ENCODE results near the gene SPRYD7. TPM values are rescaled to one million over a fixed set of nuclear protein-coding genes. Genes with fewer than 3 reads are reported as not detected.

Gene SPRYD7
- total and polyA plus RNA-seq, 2 of the 13 experiments (the other 11 are each of a cell fraction or from before 2014, with no cell fraction given), result 2.7 to 5.9 TPM

DNA sequence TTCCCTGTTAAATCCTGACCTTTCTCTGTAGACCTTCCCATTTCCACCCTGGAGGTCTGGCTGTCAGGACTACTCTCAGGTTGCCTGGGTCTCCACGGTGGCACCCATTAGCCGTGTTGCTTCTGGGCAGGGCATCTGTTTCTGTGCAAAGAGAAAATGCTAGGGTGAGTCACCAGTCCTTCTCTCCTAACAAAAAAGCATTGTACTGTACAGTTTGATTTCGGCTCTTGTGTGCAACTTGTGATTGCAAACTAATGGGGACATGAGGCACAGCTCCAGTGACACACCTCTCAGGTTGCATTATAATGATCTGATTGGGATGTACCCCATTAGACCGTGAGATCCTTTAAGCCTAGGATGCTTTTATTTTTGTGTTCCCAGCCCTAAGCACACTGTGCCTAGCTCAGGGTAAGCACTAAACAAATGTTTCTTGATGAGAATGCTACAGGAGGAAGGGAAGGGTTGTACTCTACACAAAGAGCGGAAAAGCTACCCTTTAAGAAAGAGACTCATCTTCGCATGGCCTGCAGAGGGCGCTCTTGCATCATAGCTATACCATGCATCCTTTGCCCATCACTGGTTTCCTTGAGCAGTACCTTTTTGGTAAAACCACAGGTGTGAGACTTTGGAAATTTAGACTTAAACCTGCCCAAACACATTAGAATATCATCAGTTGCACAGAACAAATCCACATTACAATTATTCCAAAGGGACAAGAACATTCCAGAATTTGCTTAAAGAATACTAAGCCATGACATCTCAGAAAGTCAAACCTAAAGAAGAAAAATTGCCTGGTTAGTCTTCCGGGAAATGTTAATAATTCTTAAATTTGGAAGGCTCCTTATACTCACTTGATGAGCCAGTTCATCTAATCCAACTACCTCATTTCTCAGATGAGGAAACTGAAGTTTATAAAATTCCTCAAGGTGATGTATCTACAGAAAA is 40.4 kb upstream of the SPRYD7 start (continued):
- TF ChIP-seq, protein P1, sequence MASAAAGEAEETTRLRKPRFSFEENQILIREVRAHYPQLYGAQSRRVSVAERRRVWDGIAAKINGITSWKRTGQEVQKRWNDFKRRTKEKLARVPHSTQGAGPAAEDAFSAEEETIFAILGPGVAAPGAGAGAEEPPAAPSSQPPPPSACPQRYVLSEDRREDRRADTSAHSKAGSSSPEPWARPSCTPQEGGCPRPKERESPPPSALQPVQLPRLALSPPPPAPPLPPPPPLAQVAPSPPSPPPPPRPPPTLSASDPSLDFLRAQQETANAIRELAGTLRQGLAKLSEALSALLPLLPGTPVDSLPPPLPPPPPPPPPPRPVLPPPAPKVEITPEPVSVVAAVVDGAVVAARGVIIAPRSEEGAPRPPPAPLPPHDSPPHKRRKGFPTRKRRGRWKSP (CRISPR knock-in tag; IDR thresholded peaks at IDR 0.05), result no peak

DNA sequence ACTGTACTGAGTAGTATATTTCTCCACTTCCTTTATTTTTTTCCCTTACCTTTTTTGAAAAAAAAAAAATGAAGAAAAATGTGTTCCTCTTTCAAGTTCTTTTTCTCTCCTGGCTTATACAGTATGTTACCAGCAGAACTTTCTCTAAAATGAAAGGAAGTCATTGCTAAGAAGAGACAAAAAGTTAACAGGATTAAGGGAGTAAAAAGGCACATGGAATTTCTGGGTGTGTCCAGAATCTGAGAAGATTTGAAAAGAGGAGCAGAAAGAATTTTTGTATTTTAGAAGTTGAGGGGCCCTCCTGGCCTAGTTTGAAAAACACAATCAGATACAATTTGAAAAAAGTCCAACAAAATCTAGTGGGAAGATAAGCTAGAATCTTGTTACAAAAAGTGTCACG is 39.7 kb upstream of the SPRYD7 start:
- intact Hi-C loops (cut with micrococcal nuclease; ENCODE audit: unreplicated experiment) (loop anchor here (1.0 to 5.0 kb wide), 4 partner anchors 106 to 1094 kb away; no protein-coding TSS in a partner anchor), in situ Hi-C loops (cut with HindIII; ENCODE audit: extremely low pct_ligation_motif_present, low pct_unique_long_range_greater_than_20kb) (loop anchor here (10.0 to 25.0 kb wide), 4 partner anchors 561 to 1086 kb away; no protein-coding TSS in a partner anchor)
- POLR2A ChIA-PET, result no interaction called here
- Histone ChIP-seq H3K9me3 (ENCODE audit: low read length) (no peaks in the 10 kb centered on the region), H2AFZ (ENCODE audit: low read length) (no peak overlapping the region), H3K4me3 (replicated peaks in 1 of 3; ENCODE audit: insufficient read depth in 1 of 3, low read depth in 2 of 3, low read length in 3 of 3) (no peak overlapping the region), H3K79me2 (ENCODE audit: insufficient read depth, low read length) (no peaks in the 10 kb centered on the region), H4K20me1 (ENCODE audit: insufficient read depth, low read length) (no peaks in the 10 kb centered on the region), H3K27me3 (ENCODE audit: control insufficient read depth in 1 of 2, insufficient read depth in 2 of 2, low read length in 2 of 2) (no peaks in the 10 kb centered on the region), H3K36me3 (replicated peaks in 1 of 2; ENCODE audit: control insufficient read depth in 1 of 2, insufficient read depth in 2 of 2, low read length in 2 of 2) (no peaks in the 10 kb centered on the region), H3K9ac (ENCODE audit: insufficient read depth, low read depth, low read length) (no peak overlapping the region), H3K4me2 (ENCODE audit: low read depth, low read length) (no peak overlapping the region), H3K4me1 (ENCODE audit: insufficient read depth, low read length) (peaks cover 24% of the 10 kb centered on the region), H3K27ac (ENCODE audit: extremely low read length, insufficient read depth, low read length) (no peak overlapping the region)
- CTCF ChIA-PET (ENCODE audit: low intra/inter-chr PET ratio, low total read pairs), result no interaction called here
- BruUV-seq (replicated peaks), result no TSS peak
- ATAC-seq (no peak), DNase-seq (ENCODE audit: low spot score) (no peak), FAIRE-seq (no peak)
- TF ChIP-seq, protein P2, sequence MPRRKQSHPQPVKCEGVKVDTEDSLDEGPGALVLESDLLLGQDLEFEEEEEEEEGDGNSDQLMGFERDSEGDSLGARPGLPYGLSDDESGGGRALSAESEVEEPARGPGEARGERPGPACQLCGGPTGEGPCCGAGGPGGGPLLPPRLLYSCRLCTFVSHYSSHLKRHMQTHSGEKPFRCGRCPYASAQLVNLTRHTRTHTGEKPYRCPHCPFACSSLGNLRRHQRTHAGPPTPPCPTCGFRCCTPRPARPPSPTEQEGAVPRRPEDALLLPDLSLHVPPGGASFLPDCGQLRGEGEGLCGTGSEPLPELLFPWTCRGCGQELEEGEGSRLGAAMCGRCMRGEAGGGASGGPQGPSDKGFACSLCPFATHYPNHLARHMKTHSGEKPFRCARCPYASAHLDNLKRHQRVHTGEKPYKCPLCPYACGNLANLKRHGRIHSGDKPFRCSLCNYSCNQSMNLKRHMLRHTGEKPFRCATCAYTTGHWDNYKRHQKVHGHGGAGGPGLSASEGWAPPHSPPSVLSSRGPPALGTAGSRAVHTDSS (CRISPR knock-in tag; conservative IDR thresholded peaks at IDR 0.05), result no peak
- TF ChIP-seq ESRRA (CRISPR knock-in tag; IDR thresholded peaks at IDR 0.05; ENCODE audit: low read depth) (no peak), ZEB1 (IDR thresholded peaks at IDR 0.05; ENCODE audit: insufficient replicate concordance, low read depth) (no peak)
- 90% methylated on average over 1 of the region's 1 CpG for WGBS (ENCODE audit: low lambda C conversion rate)
